Left kidney (tissue), 2 donors: Measurements from ENCODE around the gene ELP5. TPM values are rescaled to one million over a fixed set of nuclear protein-coding genes. Genes with fewer than 3 reads are reported as not detected.

Experiments
- DNase-seq: peaks from one replicate; pipeline ENCODE4 v3.0.0-alpha.2; 2013
- polyA plus RNA-seq: library from polyadenylated mRNA; unstranded; fragments of 120-200 nt; gene quantifications from one replicate; pipeline ENCODE4 v1.2.1, GENCODE V29; 2013; ENCODE audit not compliant: insufficient read length

ELP5 gene
- polyA plus RNA-seq, 1 donor = 54.9 TPM

GRCh38 chr17:7307686-7308624, 55.9 kb downstream of the ELP5 start:
- no peak for DNase-seq

- DNase-seq = no peak
These were observed 56.8 kb downstream of the ELP5 start for GRCh38 chr17:7308625-7309433.

Other genes with a start within 250 kb of the ELP5 start
- gene RNASEK, start 239.6 kb upstream of the ELP5 start, polyA plus RNA-seq = 144 TPM
- gene BCL6B, start 229.2 kb upstream of the ELP5 start, polyA plus RNA-seq = 21.8 TPM
- 4.0 TPM for gene SLC16A13, start 216.2 kb upstream of the ELP5 start, polyA plus RNA-seq
- gene SLC16A11, start 208.1 kb upstream of the ELP5 start, polyA plus RNA-seq = 0.18 TPM
- 0.47 TPM for gene CLEC10A, start 172.0 kb upstream of the ELP5 start, polyA plus RNA-seq
- 2.0 TPM for gene ASGR2, start 137.4 kb upstream of the ELP5 start, polyA plus RNA-seq
- 6.1 TPM for gene ASGR1, start 72.8 kb upstream of the ELP5 start, polyA plus RNA-seq
- 36.0 TPM for gene DLG4, start 32.4 kb upstream of the ELP5 start, polyA plus RNA-seq
- 478 TPM for gene ACADVL, start 32.3 kb upstream of the ELP5 start, polyA plus RNA-seq
- gene DVL2, start 17.7 kb upstream of the ELP5 start, polyA plus RNA-seq = 52.5 TPM
- 52.8 TPM for gene PHF23, start 12.8 kb upstream of the ELP5 start, polyA plus RNA-seq
- gene GABARAP, start 9.8 kb upstream of the ELP5 start, polyA plus RNA-seq = 390 TPM
- 150 TPM for gene CTDNEP1, start 481 bp upstream of the ELP5 start, polyA plus RNA-seq
- 36.6 TPM for gene CLDN7, start 10.3 kb downstream of the ELP5 start, polyA plus RNA-seq
- gene SLC2A4, start 29.5 kb downstream of the ELP5 start, polyA plus RNA-seq = 2.2 TPM
- gene YBX2, start 42.4 kb downstream of the ELP5 start, polyA plus RNA-seq = 4.1 TPM
- gene EIF5A, start 55.4 kb downstream of the ELP5 start, polyA plus RNA-seq = 284 TPM
- gene GPS2, start 63.1 kb downstream of the ELP5 start, polyA plus RNA-seq = 96.6 TPM
- gene NEURL4, start 77.1 kb downstream of the ELP5 start, polyA plus RNA-seq = 34.5 TPM
- 6.3 TPM for gene ACAP1, start 84.3 kb downstream of the ELP5 start, polyA plus RNA-seq
- gene KCTD11, start 99.9 kb downstream of the ELP5 start, polyA plus RNA-seq = 10.3 TPM
- not detected for gene TMEM95, start 102.9 kb downstream of the ELP5 start, polyA plus RNA-seq
- gene TNK1, start 128.9 kb downstream of the ELP5 start, polyA plus RNA-seq = 5.5 TPM
- gene PLSCR3, start 142.3 kb downstream of the ELP5 start, polyA plus RNA-seq = 27.8 TPM
- 74.9 TPM for gene TMEM256, start 151.9 kb downstream of the ELP5 start, polyA plus RNA-seq
- 28.1 TPM for gene NLGN2, start 155.6 kb downstream of the ELP5 start, polyA plus RNA-seq
- gene SPEM1, start 168.1 kb downstream of the ELP5 start, polyA plus RNA-seq = not detected
- gene SPEM2, start 173.4 kb downstream of the ELP5 start, polyA plus RNA-seq = not detected
- not detected for gene SPEM3, start 176.6 kb downstream of the ELP5 start, polyA plus RNA-seq
- 4.4 TPM for gene TMEM102, start 183.2 kb downstream of the ELP5 start, polyA plus RNA-seq
- 6.1 TPM for gene FGF11, start 187.3 kb downstream of the ELP5 start, polyA plus RNA-seq
- gene CHRNB1, start 192.8 kb downstream of the ELP5 start, polyA plus RNA-seq = 10.5 TPM
- 39.3 TPM for gene ZBTB4, start 227.4 kb downstream of the ELP5 start, polyA plus RNA-seq
- 0.45 TPM for gene SLC35G6, start 229.2 kb downstream of the ELP5 start, polyA plus RNA-seq
- 141 TPM for gene POLR2A, start 232.2 kb downstream of the ELP5 start, polyA plus RNA-seq